SK-N-SH (cell line): ENCODE measurements around the gene RFTN1.
A peak's percentile ranks its signal among the peaks of the same experiment; 100 is the strongest.

ENCODE experiments used
- CTCF ChIP-seq: fragments of 200-600 bp; sonication (generic); IDR thresholded peaks from 2 replicates; pipeline ENCODE4 v1.6.1; 2017; ENCODE audit warnings: antibody characterized with exemption, mild to moderate bottlenecking, moderate library complexity
- EP300 ChIP-seq, 2 experiments: IDR thresholded peaks; 2 replicates each; pipeline versions ENCODE4 v1.4.0 to v1.6.1; 2012; ENCODE audit warnings: borderline replicate concordance in 1 of 2, low read depth in 1 of 2, low read length in 1 of 2
- JUND ChIP-seq: IDR thresholded peaks from 2 replicates; pipeline ENCODE4 v1.4.0; 2012
- NRF1 ChIP-seq: IDR thresholded peaks from 2 replicates; pipeline ENCODE4 v1.6.1; 2012; ENCODE audit warnings: low read depth, mild to moderate bottlenecking, low read length
- RAD21 ChIP-seq: IDR thresholded peaks from 2 replicates; pipeline ENCODE4 v1.6.1; 2012; ENCODE audit warnings: mild to moderate bottlenecking, low read length
- TAF1 ChIP-seq: IDR thresholded peaks from 2 replicates; pipeline ENCODE4 v1.6.1; 2012; ENCODE audit warnings: low read depth, mild to moderate bottlenecking, low read length, moderate library complexity, borderline replicate concordance
- TEAD4 ChIP-seq: IDR thresholded peaks from 2 replicates; pipeline ENCODE4 v1.4.0; 2012; ENCODE audit warnings: mild to moderate bottlenecking, borderline replicate concordance; ENCODE audit not compliant: insufficient read depth

GRCh38 chr3:16357186-16358121 is 156.0 kb downstream of the RFTN1 start:
- TF ChIP-seq NRF1: no peak
- TF ChIP-seq EP300 (IDR thresholded peaks at IDR 0.05; ENCODE audit: borderline replicate concordance in 1 of 2, low read depth in 1 of 2, low read length in 1 of 2): no peak
- TF ChIP-seq RAD21: peak; percentile 10; the same call in 1 of the 2 replicates
- TF ChIP-seq TAF1: no peak
- TF ChIP-seq TEAD4: no peak
- no peak for TF ChIP-seq JUND
- TF ChIP-seq CTCF: no peak
